Inflammatory macrophage treated with lipopolysaccharide for 1 hour (primary cell): ENCODE results near the gene ABR.

Experiments used
- DNase-seq, 2 donors: peaks; one replicate each; pipeline ENCODE4 v3.0.0-alpha.2; 2020 to 2022

ABR gene

GRCh38 chr17:954431-955164 is 225.2 kb downstream of the ABR start:
- no peak for DNase-seq

GRCh38 chr17:953767-954166 is 226.0 kb downstream of the ABR start:
- DNase-seq, result no peak
